IPS-NIHi7 (cell line): ENCODE results near the gene CTNNA1.
"Not testable (repeated sequence)": the region's sequence is repeated elsewhere in the genome, so short reads cannot be mapped to it uniquely, and the experiment has no call there.

Experiments
- DNase-seq: peaks from one replicate; pipeline ENCODE4 v3.0.0; 2012; ENCODE audit warnings: mixed read lengths; ENCODE audit errors: extremely low spot score

CTNNA1 gene

DNA sequence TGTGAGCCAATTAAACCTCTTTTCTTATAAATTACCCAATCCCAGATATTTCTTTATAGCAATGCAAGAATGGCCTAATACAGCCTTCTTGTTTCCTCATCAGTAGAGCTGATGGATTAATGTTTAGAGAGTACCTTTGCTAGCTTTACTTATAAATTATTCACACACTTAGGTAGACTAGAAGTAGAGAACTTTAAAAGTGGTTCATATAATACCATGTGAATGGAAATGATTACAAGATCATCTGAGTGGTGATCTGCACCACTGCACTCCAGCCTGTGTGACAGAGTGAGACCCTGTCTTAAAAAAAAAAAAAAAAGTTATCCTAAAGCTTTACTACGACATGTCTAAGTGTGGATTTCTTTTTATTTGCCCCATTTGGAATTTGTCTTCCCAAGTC is 145.1 kb downstream of the CTNNA1 start:
- DNase-seq = no peak

- no peak for DNase-seq
These were observed 145.5 kb downstream of the CTNNA1 start for GRCh38 chr5:138898742-138899141.

- no peak for DNase-seq
These were observed 147.2 kb downstream of the CTNNA1 start for GRCh38 chr5:138900281-138900965.

DNA sequence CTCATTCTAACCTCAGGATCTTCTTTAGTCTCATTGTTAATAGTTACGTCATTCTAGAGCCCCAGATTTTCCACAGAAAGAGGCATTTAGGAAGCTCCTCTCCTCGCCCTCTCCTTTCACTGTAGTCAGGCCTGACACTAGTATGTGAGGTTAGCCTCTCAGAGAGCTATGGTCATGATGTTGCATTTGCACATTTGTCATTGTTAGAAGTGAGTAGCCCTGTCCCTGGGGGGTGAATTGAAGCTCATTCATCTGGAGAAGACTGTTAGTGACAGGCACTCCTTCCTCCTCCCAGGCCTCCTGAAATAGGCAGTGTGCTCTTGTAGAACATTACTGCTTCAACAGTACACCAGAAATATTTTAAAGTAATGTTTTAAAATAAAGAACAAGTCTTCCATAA is 148.5 kb downstream of the CTNNA1 start:
- no peak for DNase-seq

- no peak for DNase-seq
These were observed 150.0 kb downstream of the CTNNA1 start for GRCh38 chr5:138903130-138903775.

DNA sequence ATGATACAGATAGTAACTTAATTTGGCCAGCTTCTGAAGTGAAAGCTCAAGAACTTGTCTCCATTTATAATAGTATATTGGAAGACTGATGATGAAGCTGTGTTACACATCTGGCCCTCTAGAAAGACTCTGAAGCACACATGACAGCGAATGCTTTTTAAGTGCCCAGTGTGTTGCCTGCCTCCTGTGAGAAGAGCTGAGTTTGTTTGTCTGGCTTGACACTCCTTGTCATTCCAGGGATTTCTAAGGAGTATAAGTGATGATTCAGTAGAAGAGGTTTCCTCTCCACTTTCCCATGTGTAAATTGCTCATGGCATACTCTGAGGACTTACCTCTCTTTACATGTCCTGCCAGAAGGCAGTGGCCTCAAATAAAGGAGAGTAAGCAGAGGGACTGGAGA is 152.3 kb downstream of the CTNNA1 start:
- DNase-seq = no peak

DNA sequence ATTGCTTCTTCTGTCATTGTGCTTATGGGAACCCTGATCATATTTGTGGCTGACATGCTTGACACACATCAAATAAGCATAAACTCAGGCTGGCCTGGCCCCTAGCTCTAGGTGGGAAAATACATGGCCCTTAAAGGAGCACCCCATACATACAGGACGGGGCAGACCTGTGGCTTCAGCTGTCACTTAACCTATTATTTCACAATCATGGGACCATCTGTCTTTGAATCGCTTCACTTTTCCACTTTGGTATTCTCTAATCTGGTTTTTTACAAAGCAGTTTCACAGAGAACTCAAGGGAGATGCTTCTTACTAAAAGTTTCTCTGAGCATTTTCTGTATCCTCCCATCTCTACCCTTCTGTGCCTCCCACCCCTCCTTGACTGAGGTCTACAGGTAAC is 156.5 kb downstream of the CTNNA1 start:
- DNase-seq = no peak

DNA sequence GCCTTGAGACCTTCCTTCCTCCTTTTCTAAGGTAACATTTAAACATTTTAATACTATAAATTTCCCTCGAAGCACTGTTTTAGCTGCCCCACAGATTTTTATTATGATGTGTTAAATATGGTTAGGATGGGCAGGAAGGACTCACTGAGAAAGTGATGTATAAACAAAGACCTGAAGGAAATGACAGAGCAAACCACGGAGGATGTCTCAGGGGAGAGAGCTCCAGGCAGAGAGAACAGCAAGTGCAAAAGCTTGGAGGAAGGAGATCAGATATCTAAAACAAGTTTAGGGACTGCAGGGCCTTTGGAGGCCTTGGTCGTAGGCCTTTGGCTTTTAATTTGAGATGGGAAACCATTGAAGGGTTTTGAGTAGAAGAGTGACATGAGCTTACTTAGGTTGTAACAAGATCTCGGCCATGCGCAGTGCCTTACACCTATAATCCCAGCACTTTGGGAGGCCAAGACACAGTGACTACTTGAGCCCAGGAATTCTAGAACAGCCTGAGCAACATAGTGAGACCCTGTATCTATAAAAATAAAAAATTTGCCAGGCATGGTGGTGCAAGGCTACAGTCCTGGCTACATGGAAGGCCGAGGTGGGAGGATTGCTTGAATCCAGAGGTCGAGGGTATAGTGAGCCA is 157.4 kb downstream of the CTNNA1 start:
- DNase-seq = no peak

DNA sequence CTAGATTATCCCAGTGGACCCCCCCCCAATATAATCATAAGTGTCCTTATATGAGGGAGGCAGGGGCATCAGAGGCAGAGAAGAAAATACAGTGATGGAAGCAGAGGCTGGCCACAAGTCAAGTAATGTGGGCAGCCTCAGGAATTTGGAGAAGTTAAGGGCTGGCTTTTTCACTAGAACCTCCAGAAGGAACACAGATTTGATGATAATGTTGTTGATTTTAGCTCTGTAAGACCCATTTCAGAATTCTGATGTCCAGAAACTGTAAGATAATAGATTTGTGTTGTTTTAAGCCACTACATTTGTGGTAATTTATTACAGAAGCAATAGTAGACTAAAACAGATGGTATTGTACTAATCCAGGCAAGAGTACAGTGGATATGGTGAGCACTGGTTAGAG is 158.2 kb downstream of the CTNNA1 start:
- DNase-seq = no peak

DNA sequence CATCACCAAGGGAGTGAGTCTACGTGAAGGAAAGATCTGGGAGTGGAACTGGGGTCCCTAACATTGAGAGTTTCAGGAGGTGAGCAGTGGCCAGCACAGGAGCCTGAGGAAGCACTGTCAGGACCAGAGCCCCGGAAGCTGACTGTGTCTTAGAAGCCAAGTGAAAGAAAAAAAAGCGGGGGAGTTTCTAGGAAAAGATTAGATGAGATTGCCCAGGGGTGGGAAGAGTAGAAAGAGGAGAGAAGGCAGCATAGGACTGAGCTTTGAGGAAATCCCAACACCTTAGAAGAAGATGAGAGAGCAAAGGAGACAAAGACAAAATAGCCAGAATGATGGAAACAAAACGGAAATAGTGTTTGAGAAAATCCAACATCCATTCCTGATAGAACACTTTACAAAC is 158.9 kb downstream of the CTNNA1 start:
- DNase-seq = no peak

- DNase-seq = no peak
These were observed 160.5 kb downstream of the CTNNA1 start for GRCh38 chr5:138913773-138914172.

DNA sequence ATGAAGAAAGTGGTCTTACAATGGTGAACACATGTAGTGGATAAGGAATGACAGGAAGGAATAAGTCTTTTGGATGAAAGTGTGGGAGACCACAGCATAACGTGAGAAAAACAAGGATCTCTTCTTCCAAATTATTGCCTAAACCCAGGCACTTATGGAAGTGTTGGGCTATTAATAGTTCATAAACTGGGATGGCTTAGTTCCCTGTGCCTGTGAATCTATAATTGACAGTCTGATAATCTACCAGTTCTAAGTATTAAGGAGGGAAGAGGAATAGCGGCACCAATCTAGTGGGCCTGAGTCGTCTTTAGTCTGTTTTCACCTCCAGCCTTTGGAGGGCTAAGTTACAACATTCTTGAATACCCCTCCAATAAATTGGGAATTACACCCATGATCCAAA is 161.1 kb downstream of the CTNNA1 start:
- DNase-seq = no peak

DNA sequence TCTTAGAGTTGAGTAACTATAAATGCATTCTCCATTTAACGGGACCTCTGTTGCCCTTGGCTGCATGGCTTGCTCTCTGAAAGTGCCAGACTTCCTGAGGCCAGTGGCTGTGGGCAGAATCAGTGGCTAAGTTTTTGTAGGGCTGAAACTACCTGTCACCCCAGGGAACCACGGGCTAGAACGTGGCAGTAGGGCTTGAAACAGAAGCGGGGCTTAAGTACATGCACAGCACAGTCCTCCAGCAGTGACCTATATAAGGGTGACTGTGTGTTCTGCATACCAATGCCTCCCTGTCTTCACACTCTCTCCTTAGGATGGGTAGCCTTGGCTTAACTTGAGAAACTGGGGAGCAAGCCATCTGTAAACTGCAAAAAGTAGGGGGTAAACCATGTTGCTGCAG is 165.5 kb downstream of the CTNNA1 start:
- DNase-seq = no peak

GRCh38 chr5:138920181-138920580 is 167.0 kb downstream of the CTNNA1 start:
- no peak for DNase-seq

DNA sequence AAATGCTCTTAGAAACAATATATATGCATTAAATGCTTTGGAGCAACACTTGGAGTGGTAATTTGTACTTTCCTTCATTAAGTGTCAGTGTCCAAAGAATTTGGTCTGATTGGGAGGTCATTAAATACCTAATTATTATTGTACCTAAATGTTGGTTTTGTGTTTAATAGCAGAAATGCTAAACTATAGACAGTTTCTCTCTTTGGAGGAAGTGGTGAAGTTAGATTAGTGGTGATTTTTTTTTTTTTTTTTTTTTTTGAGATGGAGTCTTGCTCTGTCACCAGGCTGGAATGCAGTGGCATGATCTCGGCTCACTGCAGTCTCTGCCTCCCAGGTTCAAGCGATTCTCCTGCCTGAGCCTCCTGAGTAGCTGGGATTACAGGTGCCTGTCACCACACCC is 168.1 kb downstream of the CTNNA1 start:
- DNase-seq = not testable (repeated sequence)

- no peak for DNase-seq
These were observed 169.3 kb downstream of the CTNNA1 start for GRCh38 chr5:138922494-138922893.

GRCh38 chr5:138925090-138925635 is 171.9 kb downstream of the CTNNA1 start:
- DNase-seq = no peak

GRCh38 chr5:138926257-138926656 is 173.0 kb downstream of the CTNNA1 start:
- no peak for DNase-seq

GRCh38 chr5:138926688-138927448 is 173.6 kb downstream of the CTNNA1 start:
- no peak for DNase-seq

- DNase-seq = no peak
These were observed 174.3 kb downstream of the CTNNA1 start for GRCh38 chr5:138927544-138927943.

DNA sequence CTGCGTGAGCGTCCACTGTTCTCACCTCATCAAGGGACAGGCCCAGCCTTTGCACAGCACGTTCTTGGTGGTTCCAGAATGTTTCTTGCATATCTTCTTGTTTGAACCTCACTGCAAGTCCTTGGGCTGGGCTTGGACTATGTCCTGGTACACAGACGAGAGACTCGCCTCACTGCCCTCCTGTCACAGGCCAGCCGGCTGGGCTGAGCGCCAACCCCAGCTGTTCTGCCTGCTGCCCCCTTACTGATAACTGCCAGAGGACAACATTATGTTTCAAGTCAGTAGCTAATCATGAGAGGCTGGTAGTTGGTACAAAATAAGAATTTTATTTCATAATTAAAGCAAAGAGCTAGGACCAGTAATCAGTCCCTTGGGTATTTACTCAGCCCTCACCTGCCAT is 174.8 kb downstream of the CTNNA1 start:
- DNase-seq = no peak

DNA sequence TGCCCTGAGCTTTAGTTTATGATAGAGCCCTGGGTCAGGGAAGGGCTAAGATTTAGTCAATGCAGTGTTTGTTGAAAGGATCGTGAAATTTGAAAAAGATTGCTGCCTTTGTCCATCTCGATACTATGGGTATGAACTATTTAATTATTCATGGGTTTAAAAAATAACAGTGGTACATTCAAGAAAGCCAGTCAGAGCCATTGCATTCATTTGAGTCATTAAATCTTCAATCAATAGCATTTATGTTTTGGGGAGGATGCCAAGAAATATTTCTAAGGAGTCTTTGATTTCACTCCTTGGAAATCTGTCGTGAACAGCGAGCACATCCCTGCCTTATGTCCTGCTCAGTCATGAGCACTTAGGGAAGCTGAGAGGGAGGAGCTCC is 176.3 kb downstream of the CTNNA1 start:
- DNase-seq = no peak
